ENCODE measurements around the gene TGDS. TPM values are rescaled to one million over a fixed set of nuclear protein-coding genes. Genes with fewer than 3 reads are reported as not detected.

Gene TGDS
- total and polyA plus RNA-seq, 8 donors: 9.9 to 28.5 (median 21.9) TPM

- DNase-seq (no peak), ATAC-seq (no peak)
- Histone ChIP-seq H3K27ac (no peak overlapping the region), H3K4me1 (no peaks in the 10 kb centered on the region), H3K4me3 (no peak overlapping the region), H3K9me3 (no peaks in the 10 kb centered on the region), H3K36me3 (peaks cover 0 to 70% of the 10 kb centered on the region in 2 donors), H3K27me3 (no peaks in the 10 kb centered on the region)
- intact Hi-C loops (cut with DNase I): no loop called here
- no peak for TF ChIP-seq CTCF (IDR thresholded peaks at IDR 0.05)
Measured at GRCh38 chr13:94583926-94584325, 12.0 kb downstream of the TGDS start.

GRCh38 chr13:94579063-94579462 lies 16.9 kb downstream of the TGDS start:
- no peaks in the 10 kb centered on the region for H3K27me3 ChIP-seq
- no peak for TF ChIP-seq CTCF (IDR thresholded peaks at IDR 0.05)
- H3K27ac ChIP-seq: no peak overlapping the region
- DNase-seq (no peak), ATAC-seq (no peak)
- H3K4me3 ChIP-seq: no peak overlapping the region
- H3K9me3 ChIP-seq: no peaks in the 10 kb centered on the region
- peaks cover 0 to 99% of the 10 kb centered on the region in 2 donors for H3K36me3 ChIP-seq
- H3K4me1 ChIP-seq: no peaks in the 10 kb centered on the region
- intact Hi-C loops (cut with DNase I): no loop called here

GRCh38 chr13:94569615-94570014 lies 26.3 kb downstream of the TGDS start:
- ATAC-seq (no peak), DNase-seq (no peak)
- H3K9me3 ChIP-seq: no peaks in the 10 kb centered on the region
- no peak for TF ChIP-seq CTCF (IDR thresholded peaks at IDR 0.05)
- no peak overlapping the region for H3K4me3 ChIP-seq
- peaks cover 6 to 55% of the 10 kb centered on the region in 2 donors for H3K36me3 ChIP-seq
- no peaks in the 10 kb centered on the region for H3K27me3 ChIP-seq
- no peak overlapping the region for H3K27ac ChIP-seq
- intact Hi-C loops (cut with DNase I): no loop called here
- no peaks in the 10 kb centered on the region for H3K4me1 ChIP-seq

GRCh38 chr13:94568443-94568842 lies 27.5 kb downstream of the TGDS start:
- no peak for TF ChIP-seq CTCF (IDR thresholded peaks at IDR 0.05)
- H3K9me3 ChIP-seq: no peaks in the 10 kb centered on the region
- H3K27me3 ChIP-seq: no peaks in the 10 kb centered on the region
- no peak overlapping the region for H3K27ac ChIP-seq
- intact Hi-C loops (cut with DNase I): no loop called here
- DNase-seq (no peak), ATAC-seq (no peak)
- no peak overlapping the region for H3K4me3 ChIP-seq
- no peaks in the 10 kb centered on the region for H3K4me1 ChIP-seq
- peaks cover 3 to 45% of the 10 kb centered on the region in 2 donors for H3K36me3 ChIP-seq

GRCh38 chr13:94567581-94567980 lies 28.4 kb downstream of the TGDS start:
- intact Hi-C loops (cut with DNase I): no loop called here

More at GRCh38 chr13:94567581-94567980, 28.4 kb downstream of the TGDS start:
- ATAC-seq (no peak), DNase-seq (no peak)
- Histone ChIP-seq H3K27ac (no peak overlapping the region), H3K4me1 (no peaks in the 10 kb centered on the region), H3K4me3 (no peak overlapping the region), H3K9me3 (no peaks in the 10 kb centered on the region), H3K36me3 (peaks cover 0 to 44% of the 10 kb centered on the region in 2 donors), H3K27me3 (no peaks in the 10 kb centered on the region)
- no peak for TF ChIP-seq CTCF (IDR thresholded peaks at IDR 0.05)
